GM20431 (cell line): ENCODE results near the gene DSCAML1.

Source experiments
- in situ Hi-C: fragments of 300-500 bp; cut with MseI, MboI; formaldehyde crosslinking; loops from one replicate; pipeline ENCODE4 v1.15.0; 2020; ENCODE audit warnings: low sequenced_read_pairs; ENCODE audit not compliant: unreplicated experiment

The DSCAML1 gene, protein sequence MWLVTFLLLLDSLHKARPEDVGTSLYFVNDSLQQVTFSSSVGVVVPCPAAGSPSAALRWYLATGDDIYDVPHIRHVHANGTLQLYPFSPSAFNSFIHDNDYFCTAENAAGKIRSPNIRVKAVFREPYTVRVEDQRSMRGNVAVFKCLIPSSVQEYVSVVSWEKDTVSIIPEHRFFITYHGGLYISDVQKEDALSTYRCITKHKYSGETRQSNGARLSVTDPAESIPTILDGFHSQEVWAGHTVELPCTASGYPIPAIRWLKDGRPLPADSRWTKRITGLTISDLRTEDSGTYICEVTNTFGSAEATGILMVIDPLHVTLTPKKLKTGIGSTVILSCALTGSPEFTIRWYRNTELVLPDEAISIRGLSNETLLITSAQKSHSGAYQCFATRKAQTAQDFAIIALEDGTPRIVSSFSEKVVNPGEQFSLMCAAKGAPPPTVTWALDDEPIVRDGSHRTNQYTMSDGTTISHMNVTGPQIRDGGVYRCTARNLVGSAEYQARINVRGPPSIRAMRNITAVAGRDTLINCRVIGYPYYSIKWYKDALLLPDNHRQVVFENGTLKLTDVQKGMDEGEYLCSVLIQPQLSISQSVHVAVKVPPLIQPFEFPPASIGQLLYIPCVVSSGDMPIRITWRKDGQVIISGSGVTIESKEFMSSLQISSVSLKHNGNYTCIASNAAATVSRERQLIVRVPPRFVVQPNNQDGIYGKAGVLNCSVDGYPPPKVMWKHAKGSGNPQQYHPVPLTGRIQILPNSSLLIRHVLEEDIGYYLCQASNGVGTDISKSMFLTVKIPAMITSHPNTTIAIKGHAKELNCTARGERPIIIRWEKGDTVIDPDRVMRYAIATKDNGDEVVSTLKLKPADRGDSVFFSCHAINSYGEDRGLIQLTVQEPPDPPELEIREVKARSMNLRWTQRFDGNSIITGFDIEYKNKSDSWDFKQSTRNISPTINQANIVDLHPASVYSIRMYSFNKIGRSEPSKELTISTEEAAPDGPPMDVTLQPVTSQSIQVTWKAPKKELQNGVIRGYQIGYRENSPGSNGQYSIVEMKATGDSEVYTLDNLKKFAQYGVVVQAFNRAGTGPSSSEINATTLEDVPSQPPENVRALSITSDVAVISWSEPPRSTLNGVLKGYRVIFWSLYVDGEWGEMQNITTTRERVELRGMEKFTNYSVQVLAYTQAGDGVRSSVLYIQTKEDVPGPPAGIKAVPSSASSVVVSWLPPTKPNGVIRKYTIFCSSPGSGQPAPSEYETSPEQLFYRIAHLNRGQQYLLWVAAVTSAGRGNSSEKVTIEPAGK (N-terminal part only)

DNA sequence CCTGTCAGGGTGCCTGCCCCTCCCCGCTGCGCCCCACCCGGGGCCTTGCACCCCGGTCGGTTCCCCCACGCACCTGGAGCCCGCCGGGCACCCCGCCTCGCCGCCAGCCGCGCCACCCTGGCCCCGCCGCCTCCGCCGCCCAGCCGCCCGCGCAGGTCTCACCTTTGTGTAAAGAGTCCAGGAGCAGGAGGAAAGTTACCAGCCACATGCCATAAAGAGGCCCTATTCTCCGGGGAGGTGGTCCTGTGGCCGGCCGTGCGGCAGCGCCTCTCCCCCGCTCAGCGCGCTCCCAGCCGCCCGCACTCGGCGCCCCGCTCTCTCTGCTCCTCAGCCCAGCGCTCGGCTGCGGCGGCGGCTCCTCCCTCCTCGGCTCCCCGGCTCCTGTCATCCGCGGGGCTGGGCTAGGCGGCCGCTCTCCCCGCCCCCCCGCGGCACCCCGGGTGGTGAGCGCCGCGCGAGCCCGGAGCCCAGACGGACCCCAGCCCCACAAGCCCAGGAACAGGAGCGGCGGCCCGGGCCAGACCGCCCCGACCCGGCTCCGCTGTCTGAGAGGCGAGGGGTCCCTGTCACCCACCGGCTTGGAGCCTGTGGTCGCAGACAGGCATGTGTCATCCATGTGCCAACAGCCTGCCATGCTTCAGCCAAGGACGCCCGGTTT lies at the start of gene DSCAML1:
DSCAML1 (minus strand) TSS at position 345 of the 658 bp plus-strand sequence; CDS start at position 208, 137 bp downstream.
- in situ Hi-C loops: no loop called here

DNA sequence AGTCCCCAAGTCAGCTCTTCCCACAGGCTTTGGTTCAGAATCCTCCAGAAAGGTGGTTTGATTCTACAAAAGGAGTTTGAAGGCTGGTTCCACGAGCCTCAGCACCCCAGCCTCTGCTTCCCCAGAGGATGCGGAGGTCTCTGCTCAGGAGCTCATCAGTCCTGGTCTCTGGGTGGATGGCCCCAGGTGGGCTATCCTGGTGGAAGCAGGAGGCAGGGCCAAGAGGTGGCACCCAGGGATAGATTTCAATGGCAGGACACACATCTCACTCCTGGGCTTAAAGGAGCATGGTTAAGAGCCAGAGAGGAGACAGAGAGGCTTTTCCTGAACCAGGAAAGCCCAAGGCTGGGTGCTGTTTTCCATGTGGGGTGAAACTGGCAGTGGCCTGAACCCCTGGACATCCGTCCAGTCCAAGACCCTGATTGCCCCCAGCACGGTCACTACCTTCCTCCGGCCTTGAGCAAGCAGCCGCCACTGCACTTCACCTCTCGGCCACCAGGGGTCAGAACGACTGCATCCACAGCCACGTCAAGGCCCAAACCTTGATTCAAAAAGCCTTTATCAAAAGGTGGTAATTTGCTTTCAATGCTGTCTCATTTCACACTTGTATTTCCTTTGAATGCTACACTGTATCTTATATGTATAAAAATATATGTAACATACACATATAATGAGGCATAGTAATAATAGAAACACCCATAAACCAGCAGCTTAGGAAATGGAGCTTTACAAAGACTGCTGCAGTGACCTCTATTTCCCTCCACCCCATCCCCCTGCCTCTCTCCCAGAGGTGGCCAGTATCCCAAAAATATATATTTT lies 46.9 kb upstream of the DSCAML1 start:
- in situ Hi-C loops: loop anchor here (10.0 kb wide), 1 partner anchor 211 kb away; no protein-coding TSS in a partner anchor

DNA sequence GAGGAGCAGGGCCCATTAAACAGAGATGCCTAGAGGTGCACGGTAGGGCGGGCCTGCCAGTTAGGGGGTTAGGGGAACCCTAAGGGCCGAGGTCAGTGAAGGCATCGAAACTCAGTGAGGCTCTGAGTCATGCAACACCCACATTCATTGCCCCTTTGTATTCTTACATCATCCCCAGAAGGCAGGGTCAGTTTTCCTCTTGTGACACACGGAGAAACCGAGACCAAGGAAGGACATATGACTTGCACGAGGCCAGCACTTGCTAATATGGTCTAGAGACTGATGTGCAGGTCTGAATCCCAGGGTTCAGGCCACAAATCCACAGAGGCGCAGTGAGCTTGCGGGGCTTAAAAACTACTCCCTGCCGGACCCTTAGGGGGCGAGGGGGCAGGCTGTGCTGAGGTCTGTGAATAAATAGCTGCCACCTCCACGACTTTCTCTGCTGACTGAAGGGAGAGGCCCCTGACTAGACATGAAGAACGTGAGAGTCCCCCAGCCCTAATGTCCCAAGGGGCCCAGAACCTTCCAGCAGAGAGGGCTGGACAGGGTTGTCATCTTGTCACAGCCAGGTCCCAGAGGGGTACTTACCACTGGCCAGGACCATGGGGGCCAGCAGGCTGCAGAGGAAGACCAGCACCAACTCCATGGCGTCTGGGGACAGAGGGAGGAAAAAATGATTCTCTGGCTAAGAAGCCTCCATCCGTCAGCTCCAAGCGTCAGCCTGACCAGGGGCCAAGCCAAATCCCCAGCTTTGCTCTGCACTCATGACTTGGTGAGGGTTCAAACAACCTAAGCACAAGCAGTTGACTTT lies 45.3 kb upstream of the DSCAML1 start:
- in situ Hi-C loops: loop anchor here (10.0 kb wide), 1 partner anchor 212 kb away; no protein-coding TSS in a partner anchor

DNA sequence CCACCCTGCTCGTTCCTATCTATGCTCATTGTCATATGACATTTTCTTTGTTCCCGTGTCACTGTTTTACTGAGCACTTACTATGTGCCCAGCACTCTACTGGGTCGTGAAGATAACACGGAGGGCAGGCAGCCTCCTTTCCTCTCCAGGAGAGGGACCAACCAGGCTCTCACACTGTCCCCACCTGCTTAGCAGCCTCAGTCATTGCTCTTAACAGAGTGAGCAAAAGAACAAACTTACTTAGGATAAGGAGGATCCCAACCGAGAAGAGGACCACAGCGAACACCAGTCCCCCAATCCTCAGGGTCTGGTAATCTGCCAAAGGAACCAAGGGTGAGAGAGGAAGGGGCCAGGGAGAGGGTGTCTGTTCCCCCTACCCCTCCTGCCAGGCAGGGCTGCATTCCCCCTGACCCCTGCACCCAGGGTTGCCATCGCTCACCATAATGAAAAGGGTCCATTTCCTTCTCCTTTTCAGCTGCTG lies 44.6 kb upstream of the DSCAML1 start:
- in situ Hi-C loops: loop anchor here (10.0 kb wide), 1 partner anchor 213 kb away; no protein-coding TSS in a partner anchor

DNA sequence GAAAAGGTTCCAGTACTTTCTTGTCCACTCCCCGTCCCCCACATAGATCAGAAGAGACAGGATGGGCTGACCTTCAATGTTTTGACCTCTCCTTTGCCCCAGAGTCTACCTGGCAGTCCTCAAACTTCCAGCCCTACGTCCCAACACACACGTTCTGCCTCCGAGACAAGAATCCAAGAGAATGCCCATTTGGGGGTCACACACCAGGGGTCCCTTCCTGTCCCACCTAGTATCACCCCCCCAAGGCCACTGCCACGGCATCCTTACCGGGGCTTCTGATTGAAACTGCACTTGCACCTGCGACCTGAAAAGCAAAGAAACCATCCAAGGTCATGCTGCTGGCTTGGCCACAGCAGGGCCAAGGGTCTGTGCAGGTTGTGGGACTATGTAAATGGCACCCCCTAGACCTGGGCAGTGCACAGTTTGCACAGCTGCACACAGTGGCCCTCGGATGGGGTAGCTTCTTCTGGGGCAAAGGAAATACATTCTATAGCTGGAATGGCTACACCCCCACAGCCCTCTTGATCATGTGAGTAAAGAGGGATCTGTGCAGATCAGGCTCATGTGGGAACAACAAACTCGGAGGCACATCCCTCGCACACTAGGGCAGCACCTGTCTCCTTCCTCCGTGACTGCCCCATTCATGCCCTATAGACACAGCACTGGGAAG lies 44.0 kb upstream of the DSCAML1 start:
- in situ Hi-C loops: loop anchor here (10.0 kb wide), 1 partner anchor 214 kb away; no protein-coding TSS in a partner anchor

DNA sequence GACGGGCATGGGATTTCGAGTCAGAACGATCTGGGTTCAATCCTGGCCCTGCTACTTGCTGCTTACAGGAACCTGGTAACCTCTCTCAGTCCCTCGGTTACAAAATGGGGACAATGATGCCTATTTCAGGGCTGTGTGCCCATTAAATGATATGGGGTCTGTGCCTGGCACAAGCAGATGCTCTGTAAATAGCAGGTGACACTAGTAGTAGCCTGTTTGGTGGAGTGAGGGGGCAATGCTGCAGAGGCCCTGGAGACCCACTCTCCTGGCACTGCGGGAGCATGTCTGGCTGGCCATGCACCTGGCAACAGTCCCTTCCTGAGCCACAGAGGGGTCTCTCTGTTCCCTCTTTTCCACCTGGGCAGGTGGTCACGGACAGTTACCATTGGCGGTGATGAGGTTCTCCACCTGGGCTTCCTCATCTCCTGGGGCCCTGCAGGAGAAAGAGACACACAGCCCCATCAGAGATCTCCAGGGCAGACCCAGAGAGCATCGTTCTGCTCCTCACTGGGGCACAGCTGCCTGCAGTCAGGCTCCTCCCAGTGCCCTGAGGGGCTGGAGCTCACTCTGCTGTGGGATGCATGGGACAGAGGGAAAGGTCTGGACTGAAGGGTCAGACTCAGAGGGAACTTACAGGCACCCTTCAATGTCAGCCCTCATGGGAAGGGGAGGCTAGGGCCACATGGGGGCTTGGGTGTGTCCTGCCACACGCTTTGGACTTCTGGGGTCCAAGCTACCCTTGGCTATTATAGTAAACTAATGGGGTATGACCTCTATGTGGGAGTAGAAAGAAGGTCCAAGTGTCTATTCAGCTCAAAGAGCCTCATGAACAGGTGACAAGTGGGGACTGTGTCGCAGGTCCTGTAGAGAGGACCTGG lies 43.2 kb upstream of the DSCAML1 start:
- in situ Hi-C loops: loop anchor here (10.0 kb wide), 1 partner anchor 215 kb away; no protein-coding TSS in a partner anchor

DNA sequence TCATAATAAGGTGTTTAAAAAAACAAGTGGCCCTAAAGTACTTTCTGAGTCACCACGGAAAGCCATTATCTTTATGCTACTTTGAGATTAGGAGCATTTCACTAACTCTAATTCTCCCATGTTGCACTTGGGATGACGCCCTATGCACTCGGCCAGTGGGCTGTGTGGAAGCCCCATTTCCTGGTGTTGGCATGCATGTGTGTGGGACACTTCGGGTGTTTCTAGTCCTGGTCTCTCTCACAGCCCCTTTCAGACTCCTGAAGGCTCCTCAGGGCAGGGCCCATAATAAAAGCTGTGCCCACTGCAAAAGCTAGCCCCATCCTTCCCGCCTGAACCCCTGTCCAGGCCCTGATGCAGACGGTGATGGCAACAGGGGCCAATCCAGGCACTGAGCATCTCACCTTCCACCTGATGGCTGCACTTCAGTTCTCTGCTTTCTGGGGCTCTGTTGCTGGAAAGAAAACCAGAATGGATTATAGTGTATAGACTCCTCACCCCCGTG lies 42.4 kb upstream of the DSCAML1 start:
- in situ Hi-C loops: no loop called here

DNA sequence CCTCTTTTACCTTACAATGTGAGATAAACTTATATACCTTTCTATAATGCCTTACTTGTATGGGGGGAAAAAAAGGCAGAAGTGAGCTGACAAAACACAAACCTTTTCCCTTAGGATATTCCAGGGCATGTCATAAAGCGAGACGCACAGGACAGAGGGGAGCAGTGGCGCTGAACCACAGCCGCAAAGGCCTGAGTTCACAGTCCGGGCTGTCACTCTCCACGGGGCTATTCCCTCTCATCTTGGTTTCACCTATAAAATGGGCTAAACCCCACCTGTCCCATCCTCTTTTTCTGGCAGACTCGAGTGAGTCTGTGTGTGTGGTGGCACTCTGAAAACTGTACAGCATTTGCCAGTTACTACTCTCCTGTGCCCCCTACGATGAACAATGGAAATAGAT lies 41.9 kb upstream of the DSCAML1 start:
- in situ Hi-C loops: no loop called here

DNA sequence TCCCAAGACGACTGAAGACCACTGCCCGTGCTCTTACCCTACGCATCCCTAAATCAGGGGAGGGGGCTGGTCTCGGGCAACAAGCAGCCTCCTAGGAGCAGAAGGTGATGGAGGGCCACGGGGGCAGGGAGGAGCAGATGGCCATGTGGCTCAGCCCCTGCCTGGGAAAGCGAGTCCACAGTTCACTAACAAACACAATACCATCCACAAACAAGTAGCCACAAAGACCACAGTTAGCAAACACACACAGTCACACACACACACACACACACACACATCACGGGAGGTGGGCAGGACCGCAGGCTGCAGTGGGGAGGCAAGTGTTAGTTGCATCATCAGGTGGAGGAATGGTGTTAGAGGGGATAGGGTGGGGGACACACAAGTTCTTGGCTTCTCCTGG lies 40.8 kb upstream of the DSCAML1 start:
- in situ Hi-C loops: no loop called here

DNA sequence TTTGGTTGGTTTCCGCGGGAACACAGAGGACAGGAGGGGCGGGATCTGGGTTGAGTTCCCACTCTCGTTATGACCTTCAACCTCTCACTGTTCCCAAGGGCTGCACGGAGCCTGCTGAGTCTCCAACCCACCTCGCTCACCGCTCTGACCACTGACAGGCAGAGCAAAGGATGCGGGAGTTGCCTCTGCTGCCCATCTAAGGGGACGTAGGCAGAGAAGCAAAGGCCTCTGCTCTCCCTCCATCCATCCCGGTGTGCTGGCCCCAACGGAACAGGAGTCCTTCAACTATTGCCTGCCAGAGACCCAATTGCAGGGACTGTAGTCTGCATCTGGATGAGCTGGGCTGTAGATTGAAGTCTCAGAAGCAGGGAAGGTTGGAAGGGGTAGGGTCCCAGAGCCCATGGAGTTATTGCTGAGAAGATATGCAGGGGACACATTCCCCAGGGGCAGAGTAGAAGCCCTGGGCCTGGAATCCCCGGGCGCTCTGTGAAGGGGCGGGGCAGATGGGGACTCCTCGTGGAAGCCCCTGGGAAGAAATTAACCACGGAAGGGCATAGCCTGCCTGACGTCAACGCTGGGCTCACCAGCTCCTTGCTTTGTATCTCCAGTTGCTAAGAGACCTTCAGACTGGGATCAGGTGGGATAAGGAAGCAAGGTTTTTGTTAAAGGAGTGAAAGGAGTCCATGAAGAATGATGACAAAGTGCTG lies 40.2 kb upstream of the DSCAML1 start:
- in situ Hi-C loops: no loop called here

DNA sequence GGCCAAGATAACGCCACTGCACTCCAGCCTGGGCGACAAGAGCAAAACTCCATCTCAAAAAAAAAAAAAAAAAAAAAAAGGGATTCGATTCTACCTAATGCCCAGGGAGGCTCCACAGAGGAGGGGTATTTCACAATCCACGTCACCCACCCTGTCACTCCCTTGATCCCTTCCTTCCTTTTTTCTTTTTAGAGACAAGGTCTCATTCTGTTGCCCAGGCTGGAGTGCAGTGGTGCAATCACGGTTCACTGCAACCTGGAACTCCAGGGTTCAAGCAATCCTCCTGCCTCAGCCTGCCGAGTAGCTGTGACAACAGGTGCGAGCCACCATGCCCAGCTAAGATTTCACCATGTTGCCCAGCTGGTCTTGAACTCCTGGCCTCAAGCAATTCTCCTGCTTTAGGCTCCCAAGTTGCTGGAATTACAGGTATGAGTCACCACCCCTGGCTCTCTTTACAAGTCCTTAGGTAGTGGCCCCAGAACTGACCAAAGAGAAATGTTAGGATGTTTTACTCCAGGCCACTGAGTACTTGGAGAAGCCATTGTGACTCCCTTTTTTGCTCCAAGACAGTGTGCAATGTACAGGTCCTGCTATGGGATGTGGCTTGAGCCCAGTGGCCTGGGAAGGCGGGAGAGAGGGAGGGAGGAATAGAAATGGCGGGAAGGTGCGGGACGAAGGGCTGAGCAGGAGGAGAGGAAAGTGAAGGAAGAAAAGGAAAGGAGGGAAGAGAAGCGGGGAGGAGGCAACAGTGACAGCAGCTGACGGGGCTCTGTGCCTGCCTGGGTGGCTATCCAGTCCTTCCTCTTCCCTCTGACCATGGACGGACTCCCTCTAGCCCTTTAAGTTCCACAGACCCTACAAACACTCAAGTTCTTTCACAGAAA lies 39.3 kb upstream of the DSCAML1 start:
- in situ Hi-C loops: no loop called here

DNA sequence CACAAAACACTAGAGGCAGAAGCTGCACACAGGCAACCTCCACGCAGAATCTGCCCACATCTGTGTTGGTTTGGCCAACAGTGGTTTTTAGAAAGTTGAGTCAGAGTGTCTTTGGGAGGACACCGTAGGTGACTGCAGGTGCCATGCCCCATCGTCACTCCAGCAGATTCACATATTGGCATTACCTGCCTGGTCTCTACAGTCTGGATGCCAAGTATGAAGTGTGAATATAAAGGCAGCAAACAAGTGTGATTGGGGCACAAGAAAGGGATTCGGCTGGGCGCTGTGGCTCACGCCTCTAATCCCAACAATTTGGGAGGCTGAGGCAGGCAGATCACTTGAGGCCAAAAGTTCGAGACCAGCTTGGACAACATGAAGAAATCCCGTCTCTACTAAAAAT lies 38.6 kb upstream of the DSCAML1 start:
- in situ Hi-C loops: no loop called here

DNA sequence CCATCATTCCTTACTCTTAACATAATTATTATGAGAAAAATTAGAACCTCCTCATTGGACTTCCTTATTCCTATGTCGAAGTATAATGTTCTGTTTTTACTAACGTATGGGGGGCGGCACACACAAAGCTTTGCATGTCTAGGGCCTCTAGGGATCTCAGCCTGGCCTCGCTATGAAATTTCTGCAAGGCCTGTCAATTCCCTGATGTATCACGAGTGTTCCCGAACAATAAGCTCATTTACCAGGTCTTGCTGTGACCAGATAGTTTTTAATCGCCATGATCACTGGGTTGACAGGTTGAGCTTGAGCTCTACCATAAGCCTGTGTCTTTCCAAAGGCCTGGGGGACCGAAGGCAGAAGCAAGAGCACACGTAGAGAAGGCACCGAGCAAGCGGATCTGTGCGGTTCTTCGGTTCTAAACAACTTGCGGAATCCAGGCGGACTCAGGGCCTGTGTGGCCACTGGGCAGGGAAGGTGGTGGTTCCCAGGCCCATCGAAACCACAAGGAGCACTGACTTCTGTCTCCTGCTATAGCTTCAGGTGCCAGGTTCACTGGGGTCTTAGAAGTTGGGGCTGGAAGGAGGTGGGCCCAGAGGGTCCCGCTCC lies 37.9 kb upstream of the DSCAML1 start:
- in situ Hi-C loops: no loop called here
